HCT116 (cell line): Measurements from ENCODE around the gene MINDY3. TPM values are rescaled to one million over a fixed set of nuclear protein-coding genes. Genes with fewer than 3 reads are reported as not detected.

Source experiments
- ATAC-seq: fragments of 200-7000 bp; cut with Tn5 transposase; 2 replicates; pipeline ENCODE4 v1.9.1; 2020; ENCODE audit warnings: mild to moderate bottlenecking, moderate library complexity
- BruUV-seq: library from RNA; stranded (reverse); fragments of 400-500 nt; replicated peaks from 2 replicates; lab custom pipeline; 2021; lab: Mats Ljungman, UMichigan
- CTCF ChIA-PET: fragments of 300-600 bp; sonication (Branson Sonifier 250); formaldehyde crosslinking; loops from one replicate; lab custom pipeline; 2021; ENCODE audit warnings: antibody characterized with exemption; lab: Charles Lee
- POLR2A ChIA-PET: fragments of 300-600, 350-600 bp; sonication (Branson Sonifier 250); formaldehyde crosslinking; loops from one replicate; lab custom pipeline; 2021; ENCODE audit warnings: antibody characterized with exemption; lab: Charles Lee
- RAD21 ChIA-PET, 2 experiments: fragments of 300-600 bp; sonication (Branson Sonifier 250); formaldehyde crosslinking; loops; one replicate each; lab custom pipeline; 2023; ENCODE audit warnings: low total read pairs in 2 of 2; ENCODE audit not compliant: uncharacterized antibody in 2 of 2, unreplicated experiment in 2 of 2, low non-redundant PET in 1 of 2; lab: Charles Lee
- DNase-seq: peaks from one replicate; pipeline ENCODE4 v3.0.0-alpha.2; 2010; ENCODE audit warnings: low read depth, low spot score
- H2AFZ ChIP-seq: fragments of 200-600 bp; shearing (Covaris generic), sonication (generic); 2 replicates; pipeline ENCODE4 v1.6.1; 2017; ENCODE audit warnings: low read depth, mixed run types, mixed read lengths, antibody characterized with exemption, low read length; ENCODE audit not compliant: poor library complexity, severe bottlenecking
- H3K27ac ChIP-seq: 2 replicates; pipeline ENCODE4 v1.5.1; 2012; ENCODE audit warnings: low read depth, low read length
- H3K27me3 ChIP-seq: fragments of 200-600 bp; sonication (generic); 2 replicates; pipeline ENCODE4 v1.6.1; 2016; ENCODE audit warnings: mixed run types, low read length, mixed read lengths; ENCODE audit not compliant: insufficient read depth
- H3K36me3 ChIP-seq, 2 experiments: fragments of 200-500 bp in 1 of 2; fragments of 200-600 bp in 1 of 2; sonication (Bioruptor generic) in 1 of 2; sonication (generic) in 1 of 2; 2 replicates each; pipeline versions ENCODE4 v1.5.1 to v1.6.1; 2014 to 2016; ENCODE audit warnings: low read length in 2 of 2, inconsistent platforms in 1 of 2, mixed read lengths in 1 of 2, mixed run types in 1 of 2; ENCODE audit not compliant: insufficient read depth in 2 of 2, control insufficient read depth in 1 of 2
- H3K4me1 ChIP-seq, 2 experiments: fragments of 200-600 bp in 1 of 2; sonication (generic) in 1 of 2; 2 replicates each; pipeline versions ENCODE4 v1.5.1 to v1.6.1; 2012 to 2017; ENCODE audit warnings: low read length in 2 of 2, inconsistent platforms in 1 of 2, mild to moderate bottlenecking in 1 of 2, mixed read lengths in 1 of 2, mixed run types in 1 of 2, moderate library complexity in 1 of 2; ENCODE audit not compliant: insufficient read depth in 2 of 2, control insufficient read depth in 1 of 2
- H3K4me2 ChIP-seq: fragments of 200-600 bp; sonication (generic); 2 replicates; pipeline ENCODE4 v1.6.1; 2017; ENCODE audit warnings: mixed run types, low read length, mixed read lengths
- H3K4me3 ChIP-seq, 2 experiments: fragments of 200-600 bp in 1 of 2; sonication (generic) in 1 of 2; replicated peaks in 1 of 2; 2 replicates each; pipeline ENCODE4 v1.5.1; 2011 to 2016; ENCODE audit warnings: low read length in 2 of 2, control low read depth in 1 of 2, low read depth in 1 of 2, mild to moderate bottlenecking in 1 of 2, mixed read lengths in 1 of 2, mixed run types in 1 of 2
- H3K79me2 ChIP-seq: fragments of 200-600 bp; sonication (generic); 2 replicates; pipeline ENCODE4 v1.6.1; 2017; ENCODE audit warnings: mild to moderate bottlenecking, mixed run types, low read length, moderate library complexity, mixed read lengths; ENCODE audit not compliant: insufficient read depth
- H3K9ac ChIP-seq: fragments of 200-600 bp; sonication (generic); 2 replicates; pipeline ENCODE4 v1.6.1; 2016; ENCODE audit warnings: low read length, mixed read lengths
- H3K9me2 ChIP-seq: fragments of 200-600 bp; sonication (generic), shearing (Covaris generic); 2 replicates; pipeline ENCODE4 v1.6.1; 2017; ENCODE audit warnings: mixed run types, mild to moderate bottlenecking, moderate library complexity; ENCODE audit not compliant: insufficient read depth
- H3K9me3 ChIP-seq, 2 experiments: fragments of 200-500 bp in 1 of 2; fragments of 200-600 bp in 1 of 2; sonication (Bioruptor generic) in 1 of 2; sonication (generic) in 1 of 2; 2 replicates each; pipeline ENCODE4 v1.6.1; 2014 to 2017; ENCODE audit warnings: low read length in 2 of 2, mixed read lengths in 2 of 2, inconsistent platforms in 1 of 2, low read depth in 1 of 2, mild to moderate bottlenecking in 1 of 2, mixed run types in 1 of 2, moderate library complexity in 1 of 2; ENCODE audit not compliant: control insufficient read depth in 1 of 2, insufficient read depth in 1 of 2
- H4K20me1 ChIP-seq: fragments of 200-600 bp; sonication (generic), shearing (Covaris generic); 2 replicates; pipeline ENCODE4 v1.6.1; 2017; ENCODE audit warnings: mixed run types, mild to moderate bottlenecking, moderate library complexity; ENCODE audit not compliant: insufficient read depth
- CBX3 ChIP-seq: IDR thresholded peaks from 2 replicates; pipeline ENCODE4 v1.6.1; 2012; ENCODE audit warnings: low read depth
- CEBPB ChIP-seq: IDR thresholded peaks from 2 replicates; pipeline ENCODE4 v1.6.1; 2012; ENCODE audit warnings: low read depth
- EGR1 ChIP-seq: IDR thresholded peaks from 2 replicates; pipeline ENCODE4 v1.6.1; 2012; ENCODE audit warnings: low read depth
- ELF1 ChIP-seq: IDR thresholded peaks from 2 replicates; pipeline ENCODE4 v1.6.1; 2012; ENCODE audit warnings: low read depth, borderline replicate concordance
- EZH2 ChIP-seq: fragments of 200-600 bp; sonication (generic); IDR thresholded peaks from 2 replicates; pipeline ENCODE4 v1.6.1; 2017; ENCODE audit warnings: antibody characterized with exemption, mixed run types
- FOSL1 ChIP-seq: IDR thresholded peaks from 2 replicates; pipeline ENCODE4 v1.6.1; 2012; ENCODE audit warnings: low read depth
- JUND ChIP-seq: IDR thresholded peaks from 2 replicates; pipeline ENCODE4 v1.6.1; 2012
- POLR2A ChIP-seq: IDR thresholded peaks from 2 replicates; pipeline ENCODE4 v1.7.0; 2011; ENCODE audit warnings: borderline replicate concordance; ENCODE audit not compliant: insufficient read depth, insufficient read length; ENCODE audit errors: extremely low read depth
- POLR2AphosphoS5 ChIP-seq: IDR thresholded peaks from 2 replicates; pipeline ENCODE4 v1.6.1; 2011; ENCODE audit warnings: mild to moderate bottlenecking, low read depth, low read length, moderate library complexity
- SIN3A ChIP-seq: IDR thresholded peaks from 2 replicates; pipeline ENCODE4 v1.6.1; 2012; ENCODE audit warnings: low read depth
- SRF ChIP-seq: IDR thresholded peaks from 2 replicates; pipeline ENCODE4 v1.6.1; 2012; ENCODE audit warnings: low read depth
- TCF7L2 ChIP-seq: IDR thresholded peaks from 2 replicates; pipeline ENCODE4 v1.7.0; 2011; ENCODE audit warnings: borderline replicate concordance, inconsistent platforms; ENCODE audit not compliant: insufficient read depth, insufficient read length; ENCODE audit errors: extremely low read depth
- ZFX ChIP-seq: fragments of 450-650 bp; IDR thresholded peaks from 2 replicates; pipeline ENCODE4 v1.6.1; 2017
- intact Hi-C: fragments of 100-400 bp; cut with micrococcal nuclease; formaldehyde crosslinking; loops from 2 replicates; pipeline ENCODE4 v1.10.0; 2022
- total RNA-seq: library from RNA; stranded (reverse); gene quantifications from one replicate; pipeline ENCODE4 v1.2.1, GENCODE V29; 2021; ENCODE audit not compliant: unreplicated experiment
- TF ChIP-seq, protein P1 (sequence below), 3 experiments: fragments of 200-600 bp in 1 of 3; sonication (generic) in 1 of 3; IDR thresholded peaks in 2 of 3; conservative IDR thresholded peaks in 1 of 3; 2 replicates each; pipeline ENCODE4 v1.5.1; 2012 to 2017; ENCODE audit warnings: low read depth in 2 of 3, low read length in 2 of 3, antibody characterized with exemption in 1 of 3, borderline replicate concordance in 1 of 3, control low read depth in 1 of 3, mild to moderate bottlenecking in 1 of 3, mixed read lengths in 1 of 3, mixed run types in 1 of 3, moderate library complexity in 1 of 3; ENCODE audit not compliant: insufficient read depth in 1 of 3
- TF ChIP-seq, protein P2 (sequence below): IDR thresholded peaks from 2 replicates; pipeline ENCODE4 v1.6.1; 2011; ENCODE audit warnings: mild to moderate bottlenecking, low read length, moderate library complexity; ENCODE audit not compliant: insufficient replicate concordance; ENCODE audit errors: extremely low read depth
- TF ChIP-seq, protein P3 (sequence below): IDR thresholded peaks from 2 replicates; pipeline ENCODE4 v1.6.1; 2012
- TF ChIP-seq, protein P4 (sequence below): IDR thresholded peaks from 2 replicates; pipeline ENCODE4 v1.6.1; 2012; ENCODE audit warnings: low read depth

The MINDY3 gene
- total RNA-seq, 1 experiment from 2014 or later = 15.5 TPM

DNA sequence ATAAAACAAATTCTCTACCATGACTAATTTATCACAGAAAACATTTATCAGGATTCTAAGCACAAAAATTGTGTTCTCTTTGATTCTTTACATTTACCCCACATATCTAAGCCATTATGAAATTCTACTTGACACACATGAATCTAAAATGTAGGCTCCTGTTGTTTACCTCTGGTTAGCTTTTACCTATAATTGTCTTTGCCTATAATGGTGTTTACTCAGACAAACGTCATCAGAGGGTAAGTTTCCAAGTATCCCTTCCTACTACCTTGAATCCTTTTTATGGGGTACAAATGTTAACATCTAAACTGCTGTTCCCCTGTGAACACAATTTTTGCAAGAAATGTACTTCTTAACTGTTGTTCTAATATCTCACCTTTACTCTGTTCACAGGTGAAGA, 63.5 kb downstream of the MINDY3 start:
- CTCF ChIA-PET = no interaction called here

More for the DNA sequence above, 63.5 kb downstream of the MINDY3 start:
- no peak overlapping the region for H2AFZ ChIP-seq
- ATAC-seq = no peak
- RAD21 ChIA-PET = no interaction called here
- no peak for TF ChIP-seq FOSL1
- no peak for TF ChIP-seq ELF1
- no peak for TF ChIP-seq SRF
- no peak for TF ChIP-seq POLR2AphosphoS5
- TF ChIP-seq EGR1 = no peak
- TF ChIP-seq, protein P1, sequence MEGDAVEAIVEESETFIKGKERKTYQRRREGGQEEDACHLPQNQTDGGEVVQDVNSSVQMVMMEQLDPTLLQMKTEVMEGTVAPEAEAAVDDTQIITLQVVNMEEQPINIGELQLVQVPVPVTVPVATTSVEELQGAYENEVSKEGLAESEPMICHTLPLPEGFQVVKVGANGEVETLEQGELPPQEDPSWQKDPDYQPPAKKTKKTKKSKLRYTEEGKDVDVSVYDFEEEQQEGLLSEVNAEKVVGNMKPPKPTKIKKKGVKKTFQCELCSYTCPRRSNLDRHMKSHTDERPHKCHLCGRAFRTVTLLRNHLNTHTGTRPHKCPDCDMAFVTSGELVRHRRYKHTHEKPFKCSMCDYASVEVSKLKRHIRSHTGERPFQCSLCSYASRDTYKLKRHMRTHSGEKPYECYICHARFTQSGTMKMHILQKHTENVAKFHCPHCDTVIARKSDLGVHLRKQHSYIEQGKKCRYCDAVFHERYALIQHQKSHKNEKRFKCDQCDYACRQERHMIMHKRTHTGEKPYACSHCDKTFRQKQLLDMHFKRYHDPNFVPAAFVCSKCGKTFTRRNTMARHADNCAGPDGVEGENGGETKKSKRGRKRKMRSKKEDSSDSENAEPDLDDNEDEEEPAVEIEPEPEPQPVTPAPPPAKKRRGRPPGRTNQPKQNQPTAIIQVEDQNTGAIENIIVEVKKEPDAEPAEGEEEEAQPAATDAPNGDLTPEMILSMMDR (IDR thresholded peaks at IDR 0.05 in 2 of 3, conservative IDR thresholded peaks at IDR 0.05 in 1 of 3; ENCODE audit: borderline replicate concordance in 1 of 3, insufficient read depth in 1 of 3, low read depth in 2 of 3, low read length in 2 of 3) = no peak
- TF ChIP-seq, protein P2, sequence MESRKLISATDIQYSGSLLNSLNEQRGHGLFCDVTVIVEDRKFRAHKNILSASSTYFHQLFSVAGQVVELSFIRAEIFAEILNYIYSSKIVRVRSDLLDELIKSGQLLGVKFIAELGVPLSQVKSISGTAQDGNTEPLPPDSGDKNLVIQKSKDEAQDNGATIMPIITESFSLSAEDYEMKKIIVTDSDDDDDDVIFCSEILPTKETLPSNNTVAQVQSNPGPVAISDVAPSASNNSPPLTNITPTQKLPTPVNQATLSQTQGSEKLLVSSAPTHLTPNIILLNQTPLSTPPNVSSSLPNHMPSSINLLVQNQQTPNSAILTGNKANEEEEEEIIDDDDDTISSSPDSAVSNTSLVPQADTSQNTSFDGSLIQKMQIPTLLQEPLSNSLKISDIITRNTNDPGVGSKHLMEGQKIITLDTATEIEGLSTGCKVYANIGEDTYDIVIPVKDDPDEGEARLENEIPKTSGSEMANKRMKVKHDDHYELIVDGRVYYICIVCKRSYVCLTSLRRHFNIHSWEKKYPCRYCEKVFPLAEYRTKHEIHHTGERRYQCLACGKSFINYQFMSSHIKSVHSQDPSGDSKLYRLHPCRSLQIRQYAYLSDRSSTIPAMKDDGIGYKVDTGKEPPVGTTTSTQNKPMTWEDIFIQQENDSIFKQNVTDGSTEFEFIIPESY = no peak
- no peak for TF ChIP-seq POLR2A
- no peak for TF ChIP-seq JUND
- TF ChIP-seq, protein P3, sequence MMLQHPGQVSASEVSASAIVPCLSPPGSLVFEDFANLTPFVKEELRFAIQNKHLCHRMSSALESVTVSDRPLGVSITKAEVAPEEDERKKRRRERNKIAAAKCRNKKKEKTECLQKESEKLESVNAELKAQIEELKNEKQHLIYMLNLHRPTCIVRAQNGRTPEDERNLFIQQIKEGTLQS = no peak
- TF ChIP-seq CEBPB = no peak
- TF ChIP-seq ZFX = no peak
- TF ChIP-seq SIN3A = no peak
- TF ChIP-seq, protein P4, sequence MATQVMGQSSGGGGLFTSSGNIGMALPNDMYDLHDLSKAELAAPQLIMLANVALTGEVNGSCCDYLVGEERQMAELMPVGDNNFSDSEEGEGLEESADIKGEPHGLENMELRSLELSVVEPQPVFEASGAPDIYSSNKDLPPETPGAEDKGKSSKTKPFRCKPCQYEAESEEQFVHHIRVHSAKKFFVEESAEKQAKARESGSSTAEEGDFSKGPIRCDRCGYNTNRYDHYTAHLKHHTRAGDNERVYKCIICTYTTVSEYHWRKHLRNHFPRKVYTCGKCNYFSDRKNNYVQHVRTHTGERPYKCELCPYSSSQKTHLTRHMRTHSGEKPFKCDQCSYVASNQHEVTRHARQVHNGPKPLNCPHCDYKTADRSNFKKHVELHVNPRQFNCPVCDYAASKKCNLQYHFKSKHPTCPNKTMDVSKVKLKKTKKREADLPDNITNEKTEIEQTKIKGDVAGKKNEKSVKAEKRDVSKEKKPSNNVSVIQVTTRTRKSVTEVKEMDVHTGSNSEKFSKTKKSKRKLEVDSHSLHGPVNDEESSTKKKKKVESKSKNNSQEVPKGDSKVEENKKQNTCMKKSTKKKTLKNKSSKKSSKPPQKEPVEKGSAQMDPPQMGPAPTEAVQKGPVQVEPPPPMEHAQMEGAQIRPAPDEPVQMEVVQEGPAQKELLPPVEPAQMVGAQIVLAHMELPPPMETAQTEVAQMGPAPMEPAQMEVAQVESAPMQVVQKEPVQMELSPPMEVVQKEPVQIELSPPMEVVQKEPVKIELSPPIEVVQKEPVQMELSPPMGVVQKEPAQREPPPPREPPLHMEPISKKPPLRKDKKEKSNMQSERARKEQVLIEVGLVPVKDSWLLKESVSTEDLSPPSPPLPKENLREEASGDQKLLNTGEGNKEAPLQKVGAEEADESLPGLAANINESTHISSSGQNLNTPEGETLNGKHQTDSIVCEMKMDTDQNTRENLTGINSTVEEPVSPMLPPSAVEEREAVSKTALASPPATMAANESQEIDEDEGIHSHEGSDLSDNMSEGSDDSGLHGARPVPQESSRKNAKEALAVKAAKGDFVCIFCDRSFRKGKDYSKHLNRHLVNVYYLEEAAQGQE = no peak
- TF ChIP-seq CBX3 = no peak
- no peak for TF ChIP-seq EZH2
- TF ChIP-seq TCF7L2 = no peak
- TF ChIP-seq, all 23 proteins: peak for 0
- no peak overlapping the region for H3K4me2 ChIP-seq
- H3K27ac ChIP-seq = no peak overlapping the region
- no peak overlapping the region for H3K4me3 ChIP-seq
- no peak overlapping the region for H3K9ac ChIP-seq
- POLR2A ChIA-PET = no interaction called here
- intact Hi-C loops = no loop called here
- no peaks in the 10 kb centered on the region for H3K9me2 ChIP-seq
- no TSS peak for BruUV-seq
- H3K36me3 ChIP-seq = no peaks in the 10 kb centered on the region
- H4K20me1 ChIP-seq = no peaks in the 10 kb centered on the region
- DNase-seq = no peak
- no peaks in the 10 kb centered on the region for H3K4me1 ChIP-seq
- H3K79me2 ChIP-seq = no peaks in the 10 kb centered on the region
- peaks cover 0 to 6% of the 10 kb centered on the region in 2 experiments; a peak in 1 of 4 replicates for H3K9me3 ChIP-seq
- no peaks in the 10 kb centered on the region for H3K27me3 ChIP-seq
